ENCODE measurements around the gene ALDH3B1.

DNA sequence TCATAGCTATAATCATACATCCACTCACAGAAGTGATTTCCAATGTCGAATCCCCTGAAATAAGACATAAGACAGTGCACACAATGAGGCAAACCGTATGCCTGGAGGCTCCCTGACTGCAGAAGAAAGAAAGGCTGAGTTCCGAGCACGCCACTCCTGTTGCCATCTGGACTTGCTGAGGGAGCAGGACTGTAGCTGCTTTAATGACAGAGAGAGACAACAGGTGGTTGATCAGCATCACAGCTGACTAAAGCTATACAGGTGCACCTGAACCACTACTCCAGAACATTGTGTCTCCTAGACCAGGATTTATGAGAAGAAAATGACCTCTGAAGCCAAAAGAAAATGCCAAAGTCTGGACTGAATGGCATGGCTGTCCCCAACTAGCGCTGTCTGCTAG is 55.7 kb downstream of the ALDH3B1 start:
- TF ChIP-seq ZFP30 (CRISPR knock-in tag; IDR thresholded peaks at IDR 0.05) (no peak), RARB (CRISPR knock-in tag; IDR thresholded peaks at IDR 0.05) (no peak), PPARA (CRISPR knock-in tag; IDR thresholded peaks at IDR 0.05; ENCODE audit: borderline replicate concordance) (no peak), ARNTL (CRISPR knock-in tag; IDR thresholded peaks at IDR 0.05; ENCODE audit: borderline replicate concordance, low read depth) (no peak), TOX (CRISPR knock-in tag; IDR thresholded peaks at IDR 0.05; ENCODE audit: borderline replicate concordance) (no peak), ZFP3 (CRISPR knock-in tag; IDR thresholded peaks at IDR 0.05) (no peak), GLIS3 (CRISPR knock-in tag; IDR thresholded peaks at IDR 0.05) (no peak)
- TF ChIP-seq, protein P1, sequence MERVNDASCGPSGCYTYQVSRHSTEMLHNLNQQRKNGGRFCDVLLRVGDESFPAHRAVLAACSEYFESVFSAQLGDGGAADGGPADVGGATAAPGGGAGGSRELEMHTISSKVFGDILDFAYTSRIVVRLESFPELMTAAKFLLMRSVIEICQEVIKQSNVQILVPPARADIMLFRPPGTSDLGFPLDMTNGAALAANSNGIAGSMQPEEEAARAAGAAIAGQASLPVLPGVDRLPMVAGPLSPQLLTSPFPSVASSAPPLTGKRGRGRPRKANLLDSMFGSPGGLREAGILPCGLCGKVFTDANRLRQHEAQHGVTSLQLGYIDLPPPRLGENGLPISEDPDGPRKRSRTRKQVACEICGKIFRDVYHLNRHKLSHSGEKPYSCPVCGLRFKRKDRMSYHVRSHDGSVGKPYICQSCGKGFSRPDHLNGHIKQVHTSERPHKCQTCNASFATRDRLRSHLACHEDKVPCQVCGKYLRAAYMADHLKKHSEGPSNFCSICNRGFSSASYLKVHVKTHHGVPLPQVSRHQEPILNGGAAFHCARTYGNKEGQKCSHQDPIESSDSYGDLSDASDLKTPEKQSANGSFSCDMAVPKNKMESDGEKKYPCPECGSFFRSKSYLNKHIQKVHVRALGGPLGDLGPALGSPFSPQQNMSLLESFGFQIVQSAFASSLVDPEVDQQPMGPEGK (CRISPR knock-in tag; IDR thresholded peaks at IDR 0.05; ENCODE audit: borderline replicate concordance), result no peak
- TF ChIP-seq, protein P2, sequence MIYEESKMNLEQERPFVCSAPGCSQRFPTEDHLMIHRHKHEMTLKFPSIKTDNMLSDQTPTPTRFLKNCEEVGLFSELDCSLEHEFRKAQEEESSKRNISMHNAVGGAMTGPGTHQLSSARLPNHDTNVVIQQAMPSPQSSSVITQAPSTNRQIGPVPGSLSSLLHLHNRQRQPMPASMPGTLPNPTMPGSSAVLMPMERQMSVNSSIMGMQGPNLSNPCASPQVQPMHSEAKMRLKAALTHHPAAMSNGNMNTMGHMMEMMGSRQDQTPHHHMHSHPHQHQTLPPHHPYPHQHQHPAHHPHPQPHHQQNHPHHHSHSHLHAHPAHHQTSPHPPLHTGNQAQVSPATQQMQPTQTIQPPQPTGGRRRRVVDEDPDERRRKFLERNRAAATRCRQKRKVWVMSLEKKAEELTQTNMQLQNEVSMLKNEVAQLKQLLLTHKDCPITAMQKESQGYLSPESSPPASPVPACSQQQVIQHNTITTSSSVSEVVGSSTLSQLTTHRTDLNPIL (CRISPR knock-in tag; IDR thresholded peaks at IDR 0.05; ENCODE audit: low read depth), result no peak
